ENCODE results near the gene RELB. TPM values are rescaled to one million over a fixed set of nuclear protein-coding genes. Genes with fewer than 3 reads are reported as not detected.
A peak's percentile ranks its signal among the peaks of the same experiment; 100 is the strongest.

RELB gene
- total and polyA plus RNA-seq, 8 donors = 8.3 to 33.5 (median 17.5) TPM

DNA sequence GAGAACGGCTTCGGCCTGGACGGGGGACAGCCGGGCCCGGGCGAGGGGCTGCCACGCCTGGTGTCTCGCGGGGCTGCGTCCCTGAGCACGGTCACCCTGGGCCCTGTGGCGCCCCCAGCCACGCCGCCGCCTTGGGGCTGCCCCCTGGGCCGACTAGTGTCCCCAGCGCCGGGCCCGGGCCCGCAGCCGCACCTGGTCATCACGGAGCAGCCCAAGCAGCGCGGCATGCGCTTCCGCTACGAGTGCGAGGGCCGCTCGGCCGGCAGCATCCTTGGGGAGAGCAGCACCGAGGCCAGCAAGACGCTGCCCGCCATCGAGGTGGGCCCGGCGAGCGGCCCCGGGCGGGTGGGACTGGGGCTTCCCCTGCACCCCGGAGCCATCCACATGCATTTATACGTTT, 10.7 kb downstream of the RELB start:
- ATAC-seq = no peak
- DNase-seq = no peak
- Histone ChIP-seq H3K4me3 (no peak overlapping the region), H3K27ac (no peak overlapping the region), H3K36me3 (peaks cover 0 to 3% (median 0%) of the 10 kb centered on the region in 3 donors), H3K4me1 (no peaks in the 10 kb centered on the region), H3K27me3 (no peaks in the 10 kb centered on the region), H3K9me3 (no peaks in the 10 kb centered on the region)
- intact Hi-C loops (cut with DNase I) = loop anchor here in 1 of 3 donors (5.0 kb wide), 1 partner anchor 45 kb away; no protein-coding TSS in a partner anchor
- 96 to 97% methylated on average over 40 to 42 of the region's 42 CpGs for WGBS, 2 donors
- no peak for FAIRE-seq
- TF ChIP-seq CTCF (IDR thresholded peaks at IDR 0.05) = no peak

DNA sequence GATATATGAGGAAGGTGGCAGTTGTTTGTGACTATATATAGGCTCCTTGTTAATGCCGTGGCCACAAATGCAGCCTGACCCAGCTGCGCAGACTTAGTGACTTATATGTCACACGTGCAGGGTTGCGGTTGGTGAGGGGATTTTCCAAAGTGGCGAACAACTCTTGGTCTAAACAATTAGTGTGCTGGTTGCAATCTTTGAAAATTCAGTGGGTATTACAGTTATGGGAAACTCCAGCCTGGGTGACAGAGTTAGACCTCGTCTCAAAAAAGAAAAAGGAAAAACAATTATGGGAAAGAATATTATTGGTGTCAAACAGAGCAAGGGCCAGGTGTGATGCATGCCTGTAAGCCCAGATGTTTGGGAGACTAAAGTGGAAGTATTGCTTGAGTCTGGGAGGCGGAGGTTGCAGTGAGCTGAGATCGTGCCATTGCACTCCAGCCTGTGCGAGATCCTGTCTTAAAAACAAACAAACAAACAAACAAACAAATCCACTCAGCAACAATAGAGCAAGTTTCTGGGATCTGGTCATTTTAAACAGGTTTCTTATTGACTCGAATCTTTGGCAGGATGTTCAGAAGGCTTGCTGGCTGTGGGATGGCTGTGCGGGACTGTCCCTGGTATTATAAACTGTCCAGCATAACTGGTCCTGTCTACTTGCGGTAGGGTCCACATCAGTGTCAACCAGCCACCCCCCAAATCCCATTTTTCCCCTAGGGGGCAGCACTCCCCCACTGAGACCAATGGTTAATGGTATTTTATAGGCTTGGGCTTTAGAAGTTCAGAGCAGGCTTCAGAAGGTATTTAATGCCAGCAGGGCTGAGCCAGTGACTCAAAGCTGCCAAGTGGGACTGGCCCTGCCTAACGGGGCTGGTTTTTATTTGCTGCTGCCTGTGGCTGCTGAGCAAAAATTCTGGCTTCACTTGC, 15.4 kb downstream of the RELB start:
- FAIRE-seq = no peak
- 56 to 61% methylated on average over 13 of the region's 13 CpGs for WGBS, 2 donors
- H3K27ac ChIP-seq = no peak overlapping the region

GRCh38 chr19:45019187-45019586, 17.9 kb downstream of the RELB start:
- ATAC-seq = no peak
- intact Hi-C loops (cut with DNase I) = no loop called here
- no peaks in the 10 kb centered on the region for H3K27me3 ChIP-seq
- H3K4me1 ChIP-seq = no peaks in the 10 kb centered on the region
- no peak overlapping the region for H3K4me3 ChIP-seq
- no peak for TF ChIP-seq CTCF (IDR thresholded peaks at IDR 0.05)
- 87 to 88% methylated on average over 2 of the region's 2 CpGs for WGBS, 2 donors
- H3K36me3 ChIP-seq = no peaks in the 10 kb centered on the region
- DNase-seq = no peak
- no peaks in the 10 kb centered on the region for H3K9me3 ChIP-seq
- FAIRE-seq = no peak
- H3K27ac ChIP-seq = no peak overlapping the region

More for the DNA sequence above, 15.4 kb downstream of the RELB start:
- H3K4me1 ChIP-seq = no peaks in the 10 kb centered on the region
- intact Hi-C loops (cut with DNase I) = no loop called here
- no peak overlapping the region for H3K4me3 ChIP-seq
- H3K36me3 ChIP-seq = peaks cover 0 to 3% (median 0%) of the 10 kb centered on the region in 3 donors
- ATAC-seq (peak; percentile 86 to 98 (median 93)), DNase-seq (peak in 5 of 6 donors; percentile 57 to 76 (median 67))
- no peaks in the 10 kb centered on the region for H3K9me3 ChIP-seq
- H3K27me3 ChIP-seq = no peaks in the 10 kb centered on the region
- TF ChIP-seq CTCF (IDR thresholded peaks at IDR 0.05) = peak; percentile 45 to 57 (median 49)

GRCh38 chr19:45020071-45020470, 18.8 kb downstream of the RELB start:
- no peak for DNase-seq
- intact Hi-C loops (cut with DNase I) = no loop called here
- TF ChIP-seq CTCF (IDR thresholded peaks at IDR 0.05) = no peak

GRCh38 chr19:45021971-45022370, 20.7 kb downstream of the RELB start:
- DNase-seq = no peak
- no peak for TF ChIP-seq CTCF (IDR thresholded peaks at IDR 0.05)
- Histone ChIP-seq H3K27me3 (no peaks in the 10 kb centered on the region), H3K27ac (no peak overlapping the region), H3K4me3 (no peak overlapping the region), H3K9me3 (no peaks in the 10 kb centered on the region), H3K4me1 (no peaks in the 10 kb centered on the region), H3K36me3 (no peaks in the 10 kb centered on the region)
- ATAC-seq = no peak
- 86 to 87% methylated on average over 14 of the region's 14 CpGs for WGBS, 2 donors
- intact Hi-C loops (cut with DNase I) = no loop called here
- no peak for FAIRE-seq

More at GRCh38 chr19:45020071-45020470, 18.8 kb downstream of the RELB start:
- no peak overlapping the region for H3K4me3 ChIP-seq
- H3K27ac ChIP-seq = no peak overlapping the region
- no peak for FAIRE-seq
- H3K36me3 ChIP-seq = no peaks in the 10 kb centered on the region
- H3K9me3 ChIP-seq = no peaks in the 10 kb centered on the region
- H3K27me3 ChIP-seq = no peaks in the 10 kb centered on the region
- WGBS, 2 donors = 86 to 87% methylated on average over 3 of the region's 3 CpGs
- no peaks in the 10 kb centered on the region for H3K4me1 ChIP-seq
- no peak for ATAC-seq

All from pancreas (tissue), 10 donors.